IMR-90 (cell line): ENCODE results near the gene CASZ1. TPM values are rescaled to one million over a fixed set of nuclear protein-coding genes. Genes with fewer than 3 reads are reported as not detected.

Source experiments
- ATAC-seq: fragments of 200-7000 bp; cut with Tn5 transposase; 2 replicates; pipeline ENCODE4 v1.9.1; 2020; ENCODE audit warnings: low read depth, mild to moderate bottlenecking, moderate library complexity
- BruUV-seq: library from RNA; stranded (reverse); fragments of 400-500 nt; replicated peaks from 2 replicates; lab custom pipeline; 2021; lab: Mats Ljungman, UMichigan
- CTCF ChIA-PET: fragments of 300-600 bp; formaldehyde crosslinking; extraction: SDS; loops from one replicate; lab custom pipeline; 2021; ENCODE audit warnings: antibody characterized with exemption; lab: Yijun Ruan, JAX
- POLR2A ChIA-PET: fragments of 300-600 bp; sonication (Branson Sonifier 250); formaldehyde crosslinking; loops from one replicate; lab custom pipeline; 2022; ENCODE audit warnings: antibody characterized with exemption; ENCODE audit not compliant: unreplicated experiment; lab: Charles Lee
- DNase-seq: peaks from one replicate; pipeline ENCODE4 v3.0.0; 2013
- H2AFZ ChIP-seq: replicated peaks from 2 replicates; pipeline ENCODE3; 2013; ENCODE audit warnings: low read length, mild to moderate bottlenecking; ENCODE audit not compliant: poor library complexity
- H2AK5ac ChIP-seq: 2 replicates; pipeline ENCODE4 v1.6.1; 2013; ENCODE audit warnings: low read depth, low read length, inconsistent platforms
- H2AK9ac ChIP-seq: replicated peaks from 2 replicates; pipeline ENCODE3; 2013; ENCODE audit warnings: mild to moderate bottlenecking, low read depth, low read length, moderate library complexity; ENCODE audit not compliant: poor library complexity
- H2BK120ac ChIP-seq: 2 replicates; pipeline ENCODE4 v1.6.1; 2013; ENCODE audit warnings: low read depth, low read length, inconsistent platforms
- H2BK15ac ChIP-seq: 3 replicates; pipeline ENCODE4 v1.6.1; 2013; ENCODE audit warnings: low read depth, low read length, inconsistent platforms
- H2BK20ac ChIP-seq: 2 replicates; pipeline ENCODE4 v1.6.1; 2013; ENCODE audit warnings: low read depth, mild to moderate bottlenecking, inconsistent platforms, low read length, moderate library complexity
- H2BK5ac ChIP-seq: 2 replicates; pipeline ENCODE4 v1.6.1; 2013; ENCODE audit warnings: mild to moderate bottlenecking, low read depth, low read length, inconsistent platforms; ENCODE audit not compliant: poor library complexity, severe bottlenecking
- H3K14ac ChIP-seq: replicated peaks from 2 replicates; pipeline ENCODE4 v1.6.1; 2013; ENCODE audit warnings: low read depth, low read length, inconsistent platforms
- H3K18ac ChIP-seq: 2 replicates; pipeline ENCODE4 v1.6.1; 2013; ENCODE audit warnings: low read depth, low read length, control low read depth
- H3K23ac ChIP-seq: 2 replicates; pipeline ENCODE4 v1.6.1; 2013; ENCODE audit warnings: low read depth, low read length, inconsistent platforms
- H3K27ac ChIP-seq: 2 replicates; pipeline ENCODE4 v1.5.1; 2013; ENCODE audit warnings: mild to moderate bottlenecking, control low read depth, low read length; ENCODE audit not compliant: insufficient read depth
- H3K27me3 ChIP-seq: 2 replicates; pipeline ENCODE4 v1.6.1; 2013; ENCODE audit warnings: low read length; ENCODE audit not compliant: control insufficient read depth, insufficient read depth
- H3K36me3 ChIP-seq: 2 replicates; pipeline ENCODE4 v1.6.1; 2013; ENCODE audit warnings: low read length, mixed read lengths; ENCODE audit not compliant: control insufficient read depth, insufficient read depth
- H3K4ac ChIP-seq: 2 replicates; pipeline ENCODE4 v1.6.1; 2013; ENCODE audit warnings: low read depth, low read length, inconsistent platforms
- H3K4me1 ChIP-seq: 2 replicates; pipeline ENCODE4 v1.6.1; 2013; ENCODE audit warnings: low read length, mixed read lengths; ENCODE audit not compliant: control insufficient read depth, insufficient read depth
- H3K4me2 ChIP-seq: 2 replicates; pipeline ENCODE4 v1.6.1; 2013; ENCODE audit warnings: low read depth, mild to moderate bottlenecking, control low read depth, low read length, moderate library complexity
- H3K4me3 ChIP-seq: 2 replicates; pipeline ENCODE4 v1.5.1; 2013; ENCODE audit warnings: low read depth, mild to moderate bottlenecking, control low read depth, low read length, moderate library complexity; ENCODE audit not compliant: insufficient read depth
- H3K56ac ChIP-seq: 2 replicates; pipeline ENCODE4 v1.6.1; 2013; ENCODE audit warnings: low read length, inconsistent platforms; ENCODE audit not compliant: insufficient read depth; ENCODE audit errors: extremely low read depth
- H3K79me1 ChIP-seq, 2 experiments: 2 replicates each; pipeline ENCODE4 v1.6.1; 2013; ENCODE audit warnings: low read length in 2 of 2, inconsistent platforms in 1 of 2, low read depth in 1 of 2
- H3K9ac ChIP-seq: 2 replicates; pipeline ENCODE4 v1.6.1; 2013; ENCODE audit warnings: low read depth, low read length, control low read depth
- H3K9me1 ChIP-seq: 2 replicates; pipeline ENCODE4 v1.6.1; 2013; ENCODE audit warnings: low read length, inconsistent platforms; ENCODE audit not compliant: insufficient read depth
- H3K9me3 ChIP-seq: 2 replicates; pipeline ENCODE4 v1.6.1; 2013; ENCODE audit warnings: low read length; ENCODE audit not compliant: control insufficient read depth, insufficient read depth
- H4K20me1 ChIP-seq: 2 replicates; pipeline ENCODE4 v1.6.1; 2013; ENCODE audit warnings: low read length, inconsistent platforms; ENCODE audit not compliant: insufficient read depth
- H4K5ac ChIP-seq: 2 replicates; pipeline ENCODE4 v1.6.1; 2013; ENCODE audit warnings: mild to moderate bottlenecking, low read depth, low read length, control low read depth
- H4K8ac ChIP-seq, 2 experiments: 2 replicates each; pipeline ENCODE4 v1.6.1; 2013; ENCODE audit warnings: low read depth in 2 of 2, low read length in 2 of 2, control low read depth in 1 of 2, inconsistent platforms in 1 of 2
- H4K91ac ChIP-seq: 2 replicates; pipeline ENCODE4 v1.6.1; 2013; ENCODE audit warnings: low read depth, low read length, inconsistent platforms; ENCODE audit not compliant: insufficient read depth
- CTCF ChIP-seq: conservative IDR thresholded peaks from 2 replicates; pipeline ENCODE4 v1.5.1; 2012; ENCODE audit warnings: mild to moderate bottlenecking, low read depth, low read length, improper control_type of control experiment
- MAFK ChIP-seq: IDR thresholded peaks from 2 replicates; pipeline ENCODE4 v1.6.1; 2012; ENCODE audit warnings: low read depth, low read length, improper control_type of control experiment
- WGBS, 2 experiments: methylation state at CpG; one replicate each; pipeline versions ENCODE4 v1.1.5 to v1.1.7; 2013; ENCODE audit warnings: missing lambda C conversion rate in 2 of 2; ENCODE audit not compliant: insufficient read length in 1 of 2; ENCODE audit errors: extremely low coverage in 2 of 2; 5-methylcytosine and 5-hydroxymethylcytosine counted together
- dilution Hi-C: fragments of 300-500 bp; cut with HindIII; formaldehyde crosslinking; loops from one replicate; pipeline ENCODE4 v1.14.3; 2018; ENCODE audit warnings: low sequenced_read_pairs; ENCODE audit not compliant: unreplicated experiment
- in situ Hi-C: fragments of 300-500 bp; cut with MboI; formaldehyde crosslinking; loops from 3 replicates; pipeline ENCODE4 v1.14.3; 2019; ENCODE audit warnings: low sequenced_read_pairs, inconsistent platforms, mixed read lengths
- intact Hi-C: fragments of 100-400 bp; cut with micrococcal nuclease; formaldehyde crosslinking; loops from 2 replicates; pipeline ENCODE4 v1.10.0; 2022
- polyA plus RNA-seq, 3 experiments: library from polyadenylated mRNA; depleted of rRNA; stranded (reverse); fragments of >200 nt; gene quantifications; 2 replicates each; pipeline ENCODE4 v1.2.3, GENCODE V29; 2012; ENCODE audit warnings: low replicate concordance in 1 of 3
- total RNA-seq: library from RNA; depleted of rRNA; stranded (reverse); fragments of >200 nt; gene quantifications from 2 replicates; pipeline ENCODE4 v1.2.3, GENCODE V29; 2012

Gene CASZ1
- total and polyA plus RNA-seq, 2 of the 4 experiments (the other 2 are of a cell fraction) = 0.18 to 0.24 TPM

- H3K27ac ChIP-seq = no peak overlapping the region
- no peak overlapping the region for H3K4me2 ChIP-seq
- WGBS, 2 experiments = 67% methylated on average over 1 of the region's 4 CpGs; no CpG with 5 or more reads in 1 of the 2 experiments
- H2BK20ac ChIP-seq = no peak overlapping the region
- no peak overlapping the region for H3K4me3 ChIP-seq
- H3K23ac ChIP-seq = no peak overlapping the region
- H2BK5ac ChIP-seq = no peak overlapping the region
- H2BK120ac ChIP-seq = no peak overlapping the region
- intact Hi-C loops (no loop called here), dilution Hi-C loops (no loop called here), in situ Hi-C loops (no loop called here)
- DNase-seq = no peak
- TF ChIP-seq CTCF = no peak
- TF ChIP-seq MAFK = no peak
- H2AK9ac ChIP-seq = no peak overlapping the region
- H4K5ac ChIP-seq = no peak overlapping the region
- no peak overlapping the region for H3K4ac ChIP-seq
- H2BK15ac ChIP-seq = no peak overlapping the region
- no peak overlapping the region for H4K91ac ChIP-seq
- peaks cover 43% of the 10 kb centered on the region for H3K27me3 ChIP-seq
- H4K8ac ChIP-seq = no peak overlapping the region
- ATAC-seq = no peak
- no peaks in the 10 kb centered on the region for H3K79me1 ChIP-seq
- H3K4me1 ChIP-seq = peaks cover 8% of the 10 kb centered on the region; the same call in 1 of the 2 replicates
- H2AFZ ChIP-seq = no peak overlapping the region
- H3K14ac ChIP-seq = no peak overlapping the region
- H3K18ac ChIP-seq = no peak overlapping the region
- H3K36me3 ChIP-seq = no peaks in the 10 kb centered on the region
- no peaks in the 10 kb centered on the region for H4K20me1 ChIP-seq
- no peak overlapping the region for H2AK5ac ChIP-seq
- no TSS peak for BruUV-seq
- H3K9me1 ChIP-seq = no peaks in the 10 kb centered on the region
- H3K56ac ChIP-seq = no peak overlapping the region
- H3K9me3 ChIP-seq = no peaks in the 10 kb centered on the region
- no peak overlapping the region for H3K9ac ChIP-seq
- ChIA-PET CTCF (no interaction called here), POLR2A (no interaction called here)
Observed at GRCh38 chr1:10724511-10724910, 71.9 kb downstream of the CASZ1 start.
